NCI-H345 treated with DMSO at 0.1 percent for 48 hours (cell line): ENCODE results near the gene EIF2AK2.

Source experiments
- DNase-seq: peaks from one replicate; lab custom pipeline; 2025; ENCODE audit not compliant: unreplicated experiment; lab: John Stamatoyannopoulos, UW

Gene EIF2AK2

DNA sequence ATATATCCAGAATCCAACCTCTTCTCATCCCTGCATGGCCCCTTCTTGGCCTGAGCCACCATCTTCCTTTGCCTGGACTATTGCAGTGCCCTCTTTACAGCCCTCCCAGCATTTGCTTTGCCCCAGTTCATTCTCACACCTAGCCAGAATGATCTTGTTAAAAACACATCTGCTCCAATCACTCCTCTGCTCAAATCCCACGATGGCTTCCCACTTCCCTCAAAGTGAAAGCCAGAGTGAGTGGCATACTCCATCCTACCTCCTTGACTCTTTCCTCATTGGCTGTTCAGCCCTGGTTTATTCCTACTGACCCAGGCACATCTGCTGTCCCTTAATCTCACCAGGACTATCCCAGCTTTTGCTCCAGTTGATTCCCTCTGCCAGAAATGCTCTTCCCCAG lies 17.0 kb upstream of the EIF2AK2 start:
- DNase-seq: no peak

DNA sequence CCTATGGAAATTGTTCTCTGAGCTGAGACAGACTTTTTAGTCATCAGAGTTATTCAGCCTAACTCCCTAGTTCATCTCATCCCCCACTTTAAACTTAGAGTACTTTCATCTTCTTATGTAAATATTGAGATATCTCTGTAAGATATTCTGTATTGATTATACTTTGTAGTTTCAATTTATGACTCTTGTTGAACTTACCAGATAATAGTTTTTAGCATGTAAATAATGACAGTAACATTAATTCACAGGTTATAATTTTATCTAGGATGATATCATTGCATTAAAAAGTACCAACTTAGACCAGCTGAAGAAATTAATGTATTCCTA lies 14.8 kb upstream of the EIF2AK2 start:
- DNase-seq: no peak

DNA sequence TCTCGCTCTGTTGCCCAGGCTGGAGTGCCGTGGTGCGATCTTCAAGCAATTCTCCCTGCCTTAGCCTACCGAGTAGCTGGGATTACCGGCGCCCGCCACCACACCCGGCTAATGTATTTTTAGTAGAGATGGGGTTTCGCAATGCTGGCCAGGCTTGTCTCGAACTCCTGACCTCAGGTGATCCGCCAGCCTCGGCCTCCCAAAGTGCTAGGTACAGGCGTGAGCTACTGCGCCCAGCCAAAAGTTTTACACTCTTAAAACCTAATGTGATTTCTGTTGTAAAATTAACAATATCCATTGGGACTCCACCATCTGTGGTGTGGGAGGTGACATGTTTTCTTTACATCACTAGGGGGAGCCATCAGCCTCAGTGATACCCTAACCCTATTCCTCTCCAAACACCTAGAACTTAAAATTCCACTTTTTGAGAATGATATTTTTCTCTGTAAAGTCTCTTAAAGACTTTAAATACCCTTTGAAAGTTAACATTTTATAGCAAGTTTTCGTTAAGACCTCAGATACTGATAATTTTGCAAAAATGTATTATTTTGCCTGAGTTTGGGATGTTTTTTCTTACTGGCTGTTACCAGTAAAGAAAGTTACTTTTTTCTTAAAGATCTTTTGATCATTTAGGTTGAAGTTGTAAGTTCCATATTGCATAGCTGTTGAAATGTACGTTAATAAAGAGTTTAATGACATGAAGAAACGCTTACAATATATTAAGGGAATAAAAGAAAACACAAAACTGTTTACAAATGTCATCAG lies 11.6 kb upstream of the EIF2AK2 start:
- DNase-seq: peak; percentile 3

DNA sequence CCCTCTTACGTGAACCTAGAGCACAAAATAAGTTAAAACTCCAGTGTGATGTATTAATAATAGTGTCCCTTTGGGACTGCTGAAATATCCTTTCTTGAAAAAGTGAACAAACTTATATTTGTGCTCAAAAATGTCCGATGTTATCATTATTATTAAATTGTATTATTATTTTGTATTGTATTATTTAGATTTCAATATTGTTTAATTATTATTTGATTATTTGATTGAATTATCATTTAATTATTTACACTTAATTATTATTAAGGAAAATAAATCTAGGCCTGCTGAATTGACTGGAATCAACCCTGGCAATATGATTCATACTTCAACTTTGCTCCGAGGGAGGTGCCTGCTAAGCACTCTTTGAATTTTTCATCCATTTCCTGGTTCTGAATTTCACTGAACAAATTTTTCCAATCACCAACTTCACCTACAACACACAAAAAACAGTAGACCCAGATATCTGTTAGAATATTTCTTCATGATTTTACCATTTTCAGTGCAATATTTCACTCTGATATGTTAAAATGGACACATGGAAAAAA lies 10.9 kb upstream of the EIF2AK2 start:
- DNase-seq: no peak

DNA sequence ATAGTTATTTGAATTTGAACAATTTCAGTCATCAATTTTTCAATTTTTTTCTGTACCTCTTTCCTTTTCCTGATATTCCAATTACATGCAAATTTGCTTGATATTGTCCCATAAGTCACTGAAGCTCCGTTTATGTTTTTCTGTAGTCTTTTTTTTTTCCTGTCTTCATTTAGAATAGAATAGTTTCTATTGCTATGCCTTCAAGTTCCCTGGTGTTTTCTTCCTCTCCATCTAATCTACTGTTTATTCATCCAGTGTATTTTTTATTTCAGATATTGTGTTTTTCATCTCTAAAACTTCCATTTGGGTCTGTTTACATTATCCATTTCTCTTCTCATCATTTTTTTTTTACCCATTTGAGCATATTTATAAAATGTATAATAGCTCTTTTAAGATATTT lies 8.0 kb upstream of the EIF2AK2 start:
- no peak for DNase-seq

DNA sequence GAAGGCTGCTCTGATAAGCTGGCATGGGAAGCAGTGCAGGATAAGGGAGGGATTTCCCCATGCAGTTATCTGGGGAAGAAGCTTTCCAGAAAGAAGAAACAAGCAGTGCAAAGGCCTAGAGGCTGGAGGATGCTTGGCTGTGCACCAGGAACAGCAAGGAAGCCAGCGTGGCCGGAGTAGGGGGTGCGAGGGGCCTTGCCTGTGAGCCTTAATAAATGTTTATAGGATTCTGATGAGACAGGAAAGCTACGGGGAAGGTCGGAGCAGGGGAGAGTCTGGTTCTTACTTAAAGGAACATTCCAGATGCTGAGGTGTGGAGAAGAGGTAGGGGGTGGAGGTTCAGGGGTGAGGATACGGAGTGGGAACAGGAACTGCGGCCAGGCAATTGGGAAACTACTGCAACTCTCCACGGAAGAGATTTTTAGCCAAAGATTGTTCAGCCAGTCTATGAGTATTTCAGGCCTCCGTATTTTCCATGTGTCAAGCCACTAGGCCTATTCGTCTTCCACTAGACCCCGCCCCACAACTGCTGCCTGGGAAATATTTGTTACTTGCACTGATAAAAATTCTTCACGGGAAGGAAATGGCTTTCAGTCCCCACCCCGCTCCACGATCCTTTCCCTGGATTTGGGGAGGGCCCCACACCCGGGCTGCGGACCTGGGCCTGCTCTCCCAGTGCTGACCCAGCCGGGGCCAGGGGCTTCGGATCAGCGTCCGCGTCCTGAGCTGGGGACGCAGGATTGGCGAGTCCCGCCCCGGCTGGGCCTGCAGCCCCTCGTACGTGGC lies 516 bp downstream of the EIF2AK2 start:
- peak; percentile 14 for DNase-seq

DNA sequence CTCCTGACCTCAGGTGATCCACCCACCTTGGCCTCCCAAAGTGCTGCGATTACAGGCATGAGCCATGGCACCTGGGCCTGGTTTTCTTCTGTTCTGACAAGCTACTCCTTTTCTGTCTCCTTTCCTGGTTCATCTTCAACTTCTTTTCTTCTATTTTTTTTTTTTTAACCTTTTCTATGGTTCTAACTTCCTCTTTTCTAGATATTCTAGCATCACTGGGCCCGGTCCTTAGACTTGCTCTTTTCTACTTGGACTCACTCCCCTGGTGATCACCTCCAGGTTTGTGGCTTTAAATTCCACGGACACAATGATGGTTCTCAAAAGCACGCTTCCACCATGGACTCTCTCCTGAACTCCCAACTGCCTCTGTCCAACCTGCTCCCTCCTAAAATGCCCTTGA lies 2.0 kb downstream of the EIF2AK2 start:
- DNase-seq: no peak

DNA sequence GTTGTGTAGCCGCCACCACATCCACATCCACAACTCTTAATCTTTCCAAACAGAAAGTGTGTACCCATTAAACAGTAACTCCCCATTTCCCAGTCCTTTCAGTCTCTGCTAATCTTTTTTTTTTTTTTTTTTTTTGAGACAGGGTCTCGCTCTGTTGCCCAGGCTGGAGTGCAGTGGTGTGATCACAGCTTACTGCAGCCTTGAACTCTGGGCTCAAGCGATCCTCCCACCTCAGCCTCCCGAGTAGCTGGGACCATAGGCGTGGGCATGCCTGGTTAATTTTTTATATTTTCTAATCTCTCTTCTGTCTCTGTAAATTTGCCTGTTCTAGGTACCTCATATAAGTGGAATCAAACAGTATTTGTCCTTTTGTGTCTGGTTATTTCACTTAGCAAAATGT lies 3.6 kb downstream of the EIF2AK2 start:
- no peak for DNase-seq

DNA sequence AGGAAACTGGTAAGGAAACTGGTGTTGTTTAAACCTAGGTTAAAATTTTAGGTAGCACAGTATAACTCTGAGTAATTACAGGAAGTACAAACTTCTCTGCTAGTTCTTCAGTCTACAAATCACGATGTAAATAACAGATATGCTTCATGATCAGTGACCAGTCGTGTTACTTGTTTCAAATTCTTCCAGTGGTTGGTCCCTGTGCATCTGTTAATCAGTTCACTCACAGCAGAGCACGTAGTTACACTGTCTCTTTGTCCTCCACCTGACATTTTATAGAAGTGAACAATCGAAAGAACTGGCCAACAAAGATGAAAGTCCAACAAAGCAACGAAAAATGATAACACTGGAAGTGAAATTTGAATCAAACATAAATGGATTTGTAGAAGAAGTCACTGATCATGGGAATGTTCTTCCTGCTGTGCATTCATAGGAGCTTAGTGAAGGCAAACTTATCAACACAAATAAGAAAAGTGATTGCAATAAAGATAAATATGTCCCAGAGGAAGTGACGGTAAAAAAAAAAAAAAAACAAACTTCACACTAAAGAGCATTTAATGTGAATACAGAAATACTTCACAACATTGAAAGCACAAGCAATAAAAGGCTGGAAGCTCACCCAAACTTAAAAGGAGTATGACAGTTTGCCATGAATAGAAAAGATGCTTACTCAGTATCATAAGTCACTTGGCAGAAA lies 7.0 kb downstream of the EIF2AK2 start:
- no peak for DNase-seq

DNA sequence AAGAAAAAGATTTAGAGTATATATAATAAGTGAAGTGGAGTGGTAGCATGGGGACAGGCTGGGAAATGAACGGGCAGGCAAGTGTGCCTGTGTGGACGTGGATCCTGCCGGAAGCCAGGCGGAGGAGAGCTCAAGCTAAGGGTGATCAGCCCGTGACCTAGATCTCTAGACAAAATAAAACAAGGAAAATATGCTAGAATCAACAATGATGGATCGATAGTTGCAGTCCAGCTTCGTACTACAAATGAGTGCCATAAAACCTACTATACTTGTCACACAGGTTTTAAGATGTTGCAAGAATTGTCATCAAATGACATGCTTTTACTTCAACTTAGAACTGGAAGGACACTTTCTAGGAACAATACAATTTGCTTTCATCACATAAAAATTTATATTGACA lies 8.5 kb downstream of the EIF2AK2 start:
- DNase-seq: no peak

DNA sequence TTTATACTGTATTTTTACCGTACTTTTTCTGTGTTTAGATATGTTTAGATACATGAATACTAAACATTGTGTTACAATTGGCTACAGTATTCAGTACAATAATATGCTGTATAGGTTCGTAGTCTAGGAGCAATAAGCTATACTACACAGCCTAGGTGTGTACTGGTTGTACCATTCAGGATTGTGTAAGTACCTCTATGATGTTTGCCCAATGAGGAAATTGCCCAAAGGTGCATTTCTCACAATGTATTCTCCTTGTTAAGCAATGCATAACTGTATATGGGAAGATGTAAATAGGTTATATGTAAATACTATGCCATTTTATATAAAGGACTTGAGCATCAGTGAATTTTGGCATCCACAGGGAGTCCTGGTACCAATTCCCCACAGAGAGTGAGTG lies 10.7 kb downstream of the EIF2AK2 start:
- no peak for DNase-seq

DNA sequence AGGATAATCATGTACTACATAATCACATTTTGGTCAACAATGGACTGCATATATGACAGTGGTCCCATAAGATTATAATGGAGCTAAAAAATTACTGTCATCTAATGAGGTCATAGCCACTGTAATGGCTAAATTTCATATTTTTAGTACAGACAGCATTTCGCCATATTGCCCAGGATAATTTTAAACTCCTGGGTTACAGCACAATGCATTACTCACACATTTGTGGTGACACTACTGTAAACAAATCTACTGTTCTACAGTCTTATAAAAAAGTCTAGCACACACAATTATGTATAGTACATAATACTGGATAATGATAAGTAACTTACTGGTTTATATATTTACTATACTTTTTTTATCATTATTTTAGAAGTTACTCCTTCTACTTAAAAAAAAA lies 12.8 kb downstream of the EIF2AK2 start:
- no peak for DNase-seq

DNA sequence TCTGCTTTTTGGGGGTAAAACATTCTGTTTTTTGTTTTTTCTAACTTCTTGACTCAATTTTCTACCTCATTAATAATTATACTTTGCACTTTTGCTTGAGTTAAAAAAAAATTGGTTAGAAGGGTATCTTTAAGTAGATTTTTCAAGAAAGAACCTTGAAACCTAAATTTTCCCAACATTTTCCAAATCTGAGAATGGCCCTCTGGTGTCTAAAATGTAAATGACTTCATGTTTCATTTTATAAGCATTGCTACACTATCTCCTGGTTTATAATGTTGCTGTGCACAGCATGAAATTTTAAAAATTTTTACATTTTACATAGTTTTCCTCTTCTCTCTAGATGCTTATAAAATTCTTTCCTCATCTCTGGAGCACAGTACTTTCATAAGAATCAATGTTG lies 14.2 kb downstream of the EIF2AK2 start:
- DNase-seq: no peak

DNA sequence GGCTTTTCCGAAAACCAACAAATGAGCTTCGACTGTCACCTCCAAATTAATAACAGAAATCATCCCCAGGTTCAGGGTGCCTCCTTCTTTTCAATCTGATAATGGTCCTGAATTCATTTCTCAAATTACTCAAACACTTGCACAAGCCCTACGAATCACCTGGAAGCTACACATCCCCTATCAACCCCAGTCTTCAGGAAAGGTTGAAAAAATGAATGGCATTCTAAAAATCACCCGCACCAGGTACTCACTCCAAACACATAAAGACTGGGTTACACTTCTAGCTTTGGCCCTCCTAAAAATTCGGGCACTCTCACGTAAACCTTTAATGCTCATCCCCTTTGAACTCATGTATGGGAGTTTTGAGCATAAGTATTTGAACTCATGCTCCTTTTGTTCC lies 23.9 kb downstream of the EIF2AK2 start:
- DNase-seq: no peak

DNA sequence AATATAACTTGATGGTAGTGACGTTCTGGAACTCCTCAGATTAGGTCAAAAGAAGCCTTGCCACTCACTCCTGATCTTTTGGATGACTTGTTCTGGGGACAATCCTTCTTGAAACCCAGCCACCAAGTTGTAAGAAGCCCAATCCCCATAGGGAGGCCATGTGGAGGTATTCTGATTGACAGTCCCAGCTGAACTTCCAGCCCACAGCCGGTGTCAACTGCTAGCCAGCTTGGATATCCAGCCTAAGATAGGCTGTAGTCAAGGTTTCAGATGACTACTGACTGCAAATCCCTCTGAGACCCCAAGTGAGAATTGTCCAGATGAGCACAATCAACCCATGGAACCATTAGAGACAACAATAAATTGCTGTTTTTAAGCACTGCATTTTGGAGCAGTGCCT lies 31.4 kb downstream of the EIF2AK2 start:
- DNase-seq: no peak

DNA sequence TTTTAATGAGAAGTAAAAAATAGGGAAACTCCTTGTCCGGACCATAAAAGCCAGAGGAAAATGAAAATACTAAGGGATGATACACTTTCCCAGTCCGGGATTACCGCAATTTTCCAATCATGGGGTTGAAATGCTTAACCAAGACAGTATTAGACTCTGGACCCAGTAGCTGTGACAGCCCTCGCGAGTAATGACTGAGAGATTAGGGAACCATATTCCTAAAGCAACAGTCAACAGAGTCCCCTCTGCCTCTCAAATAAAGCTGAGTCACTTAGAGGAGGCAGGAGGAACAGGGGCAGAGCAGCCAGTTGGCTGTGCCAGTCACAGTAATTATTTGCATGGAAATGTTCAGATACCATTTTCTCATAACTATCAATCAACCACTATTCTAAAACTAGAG lies 37.6 kb downstream of the EIF2AK2 start:
- DNase-seq: no peak

DNA sequence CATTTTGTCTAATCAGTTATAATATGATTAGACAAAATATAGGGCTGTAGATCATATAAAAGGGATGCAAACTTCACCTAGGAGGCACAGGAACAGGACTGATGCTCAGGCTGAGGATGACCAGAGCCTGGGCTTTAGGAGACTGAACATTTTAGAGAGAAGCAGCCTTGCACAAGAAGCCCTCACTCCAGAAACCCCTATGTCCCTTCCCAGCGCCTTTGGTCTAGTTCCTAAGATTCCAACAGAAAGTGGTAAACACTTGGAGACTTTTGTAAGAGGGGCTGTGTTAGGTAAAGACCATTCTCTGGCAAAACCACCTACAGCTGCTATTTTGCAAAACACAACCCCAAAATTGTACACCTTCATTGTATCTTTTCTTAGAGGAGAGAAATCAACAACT lies 39.2 kb downstream of the EIF2AK2 start:
- DNase-seq: no peak

DNA sequence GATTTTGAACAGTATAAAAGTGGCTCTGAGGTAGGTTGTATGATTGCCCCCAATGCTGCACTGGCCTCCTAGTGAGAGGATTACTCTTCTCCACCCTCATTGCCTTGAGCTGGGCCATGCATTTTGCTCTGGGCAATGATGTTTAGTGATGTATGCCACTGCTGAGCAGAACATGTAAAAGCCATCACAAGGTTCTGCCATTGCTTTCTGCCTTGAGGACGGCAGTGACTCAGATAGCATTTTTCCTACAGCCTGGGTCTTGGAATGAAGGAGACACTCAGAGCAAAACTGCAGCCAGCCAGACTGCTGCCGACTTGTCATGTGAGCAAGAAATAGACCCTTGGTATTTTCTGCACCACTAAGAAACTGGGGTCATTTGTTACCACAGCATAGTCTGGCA lies 44.8 kb downstream of the EIF2AK2 start:
- no peak for DNase-seq

DNA sequence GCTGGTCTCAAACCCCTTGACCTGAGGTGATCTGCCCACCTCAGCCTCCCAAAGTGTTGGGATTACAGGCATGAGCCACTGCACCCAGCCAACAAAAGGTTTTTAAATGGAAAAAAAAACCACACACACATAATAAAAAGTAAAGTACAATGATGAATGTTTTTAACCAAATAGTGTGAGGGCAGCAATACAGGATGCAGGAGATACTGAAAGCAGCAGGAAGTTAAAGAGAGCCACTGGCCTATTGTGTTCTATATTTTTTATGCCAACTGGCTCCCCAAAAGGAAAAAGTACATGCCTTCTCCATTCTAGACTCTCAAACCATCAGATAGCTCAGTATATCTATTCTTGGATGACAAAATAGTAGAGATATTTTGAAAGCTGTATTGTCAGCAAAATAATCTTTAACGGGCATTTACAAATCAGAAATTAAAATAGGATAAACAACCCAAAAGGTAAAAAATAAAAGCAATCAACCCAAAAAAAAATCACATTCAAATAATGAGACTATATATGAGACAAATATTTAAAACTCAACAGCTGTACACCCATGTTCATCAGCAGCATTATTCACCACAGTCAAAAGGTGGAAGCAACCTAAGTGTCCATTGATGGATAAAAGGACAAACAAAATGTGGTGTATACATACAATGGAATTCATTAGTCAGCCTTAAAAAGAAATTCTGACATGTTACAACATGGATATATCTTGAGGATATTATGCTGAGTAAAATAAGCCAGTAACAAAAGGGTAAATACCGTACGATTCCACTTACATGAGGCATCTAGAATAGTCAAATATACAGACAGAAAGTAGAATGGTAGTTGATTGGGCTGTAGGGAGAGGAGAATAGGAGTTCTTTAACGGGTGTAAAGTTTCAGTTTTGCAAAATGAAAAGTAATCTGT lies 46.2 kb downstream of the EIF2AK2 start:
- no peak for DNase-seq

DNA sequence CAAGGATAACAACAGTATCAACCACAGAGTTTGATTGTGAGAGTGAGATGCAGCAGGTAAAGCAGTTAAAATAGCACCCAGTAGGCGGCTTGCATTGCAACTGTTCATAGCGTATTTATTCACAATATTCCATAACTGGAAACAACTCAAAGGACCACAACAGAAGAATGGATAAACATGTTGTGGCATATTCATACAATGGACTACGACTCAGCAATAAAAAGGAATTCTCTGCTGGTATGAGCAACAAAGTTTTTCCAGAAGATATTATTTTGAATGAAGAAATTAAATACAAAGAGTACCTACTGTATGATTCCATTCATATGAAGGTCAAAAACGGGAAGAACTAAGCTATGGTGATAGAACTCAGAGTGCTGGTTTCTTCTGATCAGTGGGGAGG lies 47.3 kb downstream of the EIF2AK2 start:
- no peak for DNase-seq

DNA sequence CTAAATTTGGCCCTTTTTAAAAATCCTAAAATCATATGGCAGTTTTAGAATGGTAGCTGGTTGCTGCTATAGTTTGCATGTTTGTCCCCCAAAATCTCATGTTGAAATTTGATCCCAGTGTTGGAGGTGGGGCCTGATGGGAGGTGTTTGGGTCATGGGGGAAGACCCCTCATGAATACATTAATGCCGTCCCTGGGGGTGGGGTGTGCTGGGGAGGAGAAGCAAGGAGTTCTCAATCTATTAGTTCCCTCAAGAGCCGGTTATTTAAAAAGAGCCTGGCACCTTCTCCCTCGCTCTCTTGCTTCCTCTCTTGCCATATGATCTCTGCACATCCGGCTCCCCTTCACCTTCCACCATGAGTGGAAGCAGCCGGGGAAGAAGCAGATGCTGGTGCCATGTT lies 51.6 kb downstream of the EIF2AK2 start:
- no peak for DNase-seq
